Inferior parietal cortex (tissue), 1 donor: ENCODE results near the gene RERE.
"Not testable (repeated sequence)": the region's sequence is repeated elsewhere in the genome, so short reads cannot be mapped to it uniquely, and the experiment has no call there.

Source experiments
- DNase-seq: peaks from one replicate; pipeline ENCODE4 v3.0.0-alpha.2; 2016; ENCODE audit errors: extremely low spot score

Gene RERE

DNA sequence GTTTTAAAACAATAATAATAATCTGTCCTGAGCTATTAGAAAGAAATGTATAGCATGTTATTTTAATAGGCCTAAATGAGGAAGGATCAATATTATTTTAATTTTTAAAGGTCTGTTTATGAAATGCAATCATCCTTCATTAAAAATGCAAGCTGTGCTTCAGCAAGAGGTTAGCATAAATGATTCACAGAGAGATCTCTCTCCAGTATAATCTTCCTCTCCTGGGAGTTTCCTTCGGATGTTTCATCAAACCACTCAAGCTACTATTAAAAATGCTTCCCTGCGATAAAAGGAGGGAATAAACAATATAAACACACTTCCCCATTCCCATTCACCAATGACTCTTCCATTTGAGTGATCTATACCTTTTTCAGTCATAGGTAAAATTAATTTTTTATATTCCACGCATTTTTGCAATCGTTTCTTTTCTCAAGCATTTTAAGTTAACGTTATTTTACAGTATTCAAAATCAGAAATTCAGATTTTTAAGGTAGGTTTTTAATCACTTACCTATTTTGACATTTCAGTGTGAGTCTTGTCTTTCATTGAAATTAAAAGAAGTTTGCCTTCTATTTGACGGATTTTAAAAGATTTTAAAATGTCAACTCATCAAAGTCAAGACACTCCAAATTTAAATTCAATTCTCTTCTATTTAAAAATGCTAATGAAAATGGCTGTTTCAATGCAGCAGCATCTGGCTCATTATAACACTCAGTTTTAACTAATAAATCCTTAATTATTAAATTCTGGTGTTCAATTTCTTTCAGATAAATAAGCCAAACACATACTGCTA, 64.3 kb downstream of the RERE start:
- DNase-seq, result no peak

DNA sequence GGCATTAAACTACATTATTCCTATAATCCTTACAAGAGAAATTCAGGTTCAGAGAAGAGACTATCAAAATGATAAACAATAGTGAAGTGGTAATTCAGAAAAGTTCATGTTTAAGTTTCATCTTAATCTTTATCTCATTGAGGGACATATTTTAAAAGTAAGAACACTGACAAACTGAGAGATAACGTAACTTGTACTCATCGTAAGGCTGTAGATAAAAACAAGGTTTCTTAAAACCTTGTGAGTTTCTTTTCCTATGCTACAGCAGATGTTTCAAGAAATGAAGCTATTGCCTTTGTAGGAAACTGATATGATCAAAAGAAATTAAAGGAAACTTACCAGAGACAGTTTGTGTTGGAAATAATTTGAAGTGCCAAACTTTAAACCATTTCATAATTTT, 65.0 kb downstream of the RERE start:
- DNase-seq, result no peak

DNA sequence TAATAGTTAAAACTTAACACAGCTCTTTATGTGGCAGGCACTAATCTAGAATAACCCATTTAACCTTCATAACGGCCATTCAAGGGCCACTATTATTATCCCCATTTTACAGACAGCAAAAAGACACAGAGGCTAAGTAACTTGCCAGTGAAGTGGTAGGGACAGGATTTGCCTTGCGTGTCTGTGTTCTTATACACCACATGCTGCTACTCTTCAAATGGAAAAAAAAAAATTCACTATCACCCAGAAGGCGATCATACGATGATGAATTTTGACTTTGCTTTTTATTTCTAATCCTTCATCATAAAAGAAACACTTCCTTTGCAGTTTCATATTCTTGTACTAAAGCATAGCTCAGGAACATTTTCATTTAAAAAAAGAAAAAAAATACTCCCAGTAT, 65.5 kb downstream of the RERE start:
- DNase-seq, result no peak

DNA sequence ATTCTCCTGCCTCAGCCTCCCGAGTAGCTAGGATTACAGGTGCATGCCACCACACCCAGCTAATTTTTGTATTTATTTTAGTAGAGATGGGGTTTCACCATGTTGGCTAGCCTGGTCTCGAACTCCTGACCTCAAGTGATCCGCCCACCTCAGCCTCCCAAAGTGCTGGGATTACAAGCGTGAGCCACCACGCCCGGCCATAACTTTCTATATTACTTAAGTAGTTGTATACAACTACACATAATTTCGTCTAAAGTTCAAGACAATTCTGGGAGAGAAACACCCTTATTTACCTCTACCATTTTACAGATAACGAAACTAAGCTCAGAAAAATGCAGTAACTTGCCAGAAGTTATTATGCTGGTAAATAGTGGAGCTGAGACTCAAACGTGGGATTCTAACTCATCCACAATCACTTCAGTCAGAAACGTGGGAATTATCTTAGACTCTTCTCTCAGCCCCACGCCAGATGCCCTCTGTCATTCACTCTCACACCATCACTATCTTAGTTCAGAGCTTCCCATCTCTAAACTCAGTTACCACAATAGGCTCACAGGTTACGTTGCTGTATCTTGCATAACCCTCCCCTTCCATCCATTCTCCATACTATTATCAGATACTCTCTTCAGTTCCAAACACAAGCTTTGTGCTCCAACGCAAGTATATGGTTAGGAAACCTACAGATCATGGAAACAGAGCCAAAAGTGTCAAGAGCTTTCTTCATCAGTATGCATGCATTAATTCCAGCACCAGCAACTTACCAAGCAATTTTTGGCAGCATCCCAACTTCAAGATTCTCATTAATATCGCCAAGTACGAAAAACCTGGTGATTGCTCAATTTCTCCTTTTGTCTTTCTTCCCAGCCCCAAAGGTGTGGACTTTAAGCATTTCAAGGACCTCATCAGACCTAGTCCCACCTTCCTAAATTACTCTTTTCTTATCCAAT, 69.3 kb downstream of the RERE start:
- no peak for DNase-seq

DNA sequence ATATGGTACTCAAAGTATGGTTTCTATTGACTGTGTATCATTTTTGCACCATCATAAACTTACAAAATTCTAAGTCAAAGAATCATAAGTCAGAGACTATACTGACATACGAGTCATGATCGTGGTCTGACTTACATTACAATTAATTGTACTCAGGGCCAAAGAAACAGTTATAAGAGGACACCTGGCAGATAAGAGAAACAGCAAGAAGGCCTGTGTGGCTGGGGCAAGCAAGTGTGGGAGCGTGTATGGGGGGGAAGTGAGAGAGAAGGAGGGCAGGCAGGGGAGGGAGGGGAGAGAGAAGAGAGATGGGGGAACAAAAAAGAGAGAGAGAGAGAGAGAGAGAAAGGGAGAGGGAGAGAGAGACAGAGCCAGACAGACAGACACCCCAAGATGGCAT, 70.9 kb downstream of the RERE start:
- no peak for DNase-seq

DNA sequence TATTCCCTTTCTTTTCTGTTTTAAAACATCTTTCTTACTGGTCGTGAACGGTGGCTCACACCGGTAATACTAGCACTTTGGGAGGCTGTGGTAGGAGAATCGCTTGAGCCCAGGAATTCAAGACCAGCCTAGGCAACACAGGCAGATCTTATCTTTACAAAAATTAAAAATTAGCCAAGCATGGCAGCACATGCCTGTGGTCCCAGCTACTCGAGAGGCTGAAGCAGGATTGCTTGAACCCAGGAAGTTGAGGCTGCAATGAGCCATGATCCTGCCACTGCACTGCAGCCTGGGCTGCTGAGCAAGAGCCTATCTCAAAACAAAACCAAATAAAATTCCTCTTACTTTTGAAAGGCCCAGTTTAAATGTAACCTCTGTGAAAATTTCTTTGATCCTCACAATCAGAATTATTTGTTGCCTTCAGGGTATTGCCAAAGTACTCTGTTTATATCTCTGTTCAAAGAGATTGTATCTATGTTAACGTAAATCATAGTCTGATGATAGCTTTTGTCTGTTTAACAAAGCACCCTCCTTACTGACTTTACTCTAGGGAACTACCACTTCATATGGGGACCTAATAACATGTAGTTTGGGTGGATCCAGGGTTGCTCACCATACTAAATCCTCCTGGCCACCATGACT, 71.6 kb downstream of the RERE start:
- DNase-seq, result no peak

DNA sequence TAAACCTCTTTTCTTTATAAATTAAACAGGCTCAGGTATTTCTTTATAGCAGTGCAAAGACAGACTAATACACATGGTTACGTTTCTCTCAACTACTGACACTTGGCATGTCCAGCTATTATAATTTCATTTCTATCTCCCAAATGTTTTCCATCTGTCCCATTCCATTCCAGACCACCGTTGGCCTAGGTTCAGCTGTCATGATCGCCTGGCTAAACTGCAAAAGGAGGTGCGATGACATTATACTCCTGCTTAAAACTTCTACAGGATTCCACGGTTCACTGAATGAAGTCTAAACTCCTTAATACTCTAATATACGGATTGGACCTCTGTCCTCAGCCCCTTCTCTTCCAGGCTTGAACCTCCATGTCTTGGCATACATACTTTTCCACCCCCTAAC, 72.1 kb downstream of the RERE start:
- DNase-seq, result no peak

DNA sequence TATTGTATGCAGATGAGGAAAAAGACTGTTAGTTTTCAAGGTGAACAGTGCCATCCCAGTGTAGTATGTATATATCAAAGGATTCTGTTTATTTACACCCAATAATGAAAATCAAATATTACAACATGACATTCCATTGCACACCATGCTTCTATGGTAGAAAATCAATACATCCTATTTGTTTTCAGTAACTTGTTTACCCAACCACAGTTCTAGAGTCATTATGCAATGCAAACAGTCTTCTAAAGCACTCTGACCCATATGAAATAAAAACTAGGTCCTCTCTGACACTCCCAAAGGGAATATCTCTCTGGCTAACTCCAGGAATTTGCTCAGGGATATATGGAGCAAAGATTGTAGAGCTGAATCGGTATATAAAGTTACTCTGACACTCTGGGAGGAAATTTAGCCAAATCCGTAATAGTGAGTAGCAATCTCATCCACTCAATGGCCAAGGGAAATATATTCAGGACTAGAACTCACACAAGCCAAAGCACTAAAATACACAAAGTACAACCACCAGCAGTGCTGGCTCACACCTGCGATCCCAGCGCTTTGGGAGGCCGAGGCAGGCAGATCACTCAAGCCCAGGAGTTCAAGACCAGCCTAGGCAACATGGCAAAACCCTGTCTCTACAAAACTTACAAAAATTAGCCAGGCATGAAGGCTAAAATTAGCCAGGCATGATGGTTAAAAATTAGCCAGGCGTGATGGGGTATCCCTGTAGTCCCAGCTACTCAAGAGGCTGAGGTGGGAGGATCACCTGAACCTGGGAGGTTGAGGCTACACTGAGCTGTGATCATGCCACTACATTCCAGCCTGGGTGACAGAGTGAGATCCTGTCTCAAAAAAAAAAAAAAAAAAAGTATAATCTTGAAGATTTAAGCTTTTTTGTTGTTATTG, 75.2 kb downstream of the RERE start:
- no peak for DNase-seq

DNA sequence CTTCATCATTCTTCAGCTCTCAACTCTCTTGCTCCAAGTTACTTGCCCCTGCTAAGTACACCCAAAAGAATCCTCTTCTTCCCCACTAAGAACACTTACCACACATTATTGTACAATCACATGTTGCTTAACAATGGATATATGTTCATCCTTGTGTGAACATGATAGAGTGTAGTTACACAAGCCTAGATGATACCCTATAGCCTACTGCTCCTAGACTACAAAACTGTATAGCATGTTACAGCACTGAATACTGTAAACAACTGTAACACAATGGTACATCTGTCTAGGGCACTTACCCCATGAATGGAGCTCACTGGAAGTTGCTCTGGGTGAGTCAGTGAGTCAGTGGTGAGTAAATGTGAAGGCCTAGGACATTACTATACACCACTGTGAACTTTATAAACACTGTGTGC, 77.4 kb downstream of the RERE start:
- no peak for DNase-seq

DNA sequence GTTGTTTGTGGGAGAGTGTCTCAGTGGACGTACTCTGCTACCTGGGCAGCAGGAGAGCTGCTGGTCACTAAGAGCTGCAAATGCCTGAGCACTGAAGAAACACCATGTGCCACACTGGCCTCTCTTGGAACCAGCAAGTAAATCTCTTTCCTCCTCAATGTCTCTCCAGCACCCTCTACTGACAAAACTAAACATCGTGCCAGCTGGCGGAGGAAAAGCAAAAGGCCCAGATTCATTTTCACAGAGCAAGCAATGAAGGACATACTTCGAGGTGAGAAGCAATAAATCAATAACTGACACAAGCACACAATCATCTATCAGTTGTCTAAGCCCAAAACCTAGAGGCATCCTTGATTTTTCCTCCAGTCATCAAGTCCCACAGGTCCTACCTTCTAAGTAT, 78.1 kb downstream of the RERE start:
- no peak for DNase-seq

DNA sequence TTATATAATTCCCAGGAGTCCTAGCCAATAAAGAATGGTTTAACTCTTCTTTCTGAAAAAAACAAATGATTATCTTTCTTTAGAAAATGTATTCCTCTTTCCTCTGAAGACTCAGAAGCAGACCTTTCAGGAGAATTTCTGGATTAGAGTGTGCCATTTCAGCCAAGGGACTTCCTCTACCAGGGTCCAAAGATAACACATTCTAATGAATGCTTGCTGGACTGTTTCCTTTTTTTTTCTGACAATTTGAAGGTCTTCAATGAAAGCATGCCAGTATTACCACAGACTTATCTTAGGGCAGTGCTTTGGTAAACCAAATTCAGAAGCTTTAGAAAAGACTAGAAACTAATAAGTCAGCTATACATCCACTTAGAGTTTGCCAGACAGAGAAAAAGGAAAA, 80.5 kb downstream of the RERE start:
- DNase-seq, result no peak

DNA sequence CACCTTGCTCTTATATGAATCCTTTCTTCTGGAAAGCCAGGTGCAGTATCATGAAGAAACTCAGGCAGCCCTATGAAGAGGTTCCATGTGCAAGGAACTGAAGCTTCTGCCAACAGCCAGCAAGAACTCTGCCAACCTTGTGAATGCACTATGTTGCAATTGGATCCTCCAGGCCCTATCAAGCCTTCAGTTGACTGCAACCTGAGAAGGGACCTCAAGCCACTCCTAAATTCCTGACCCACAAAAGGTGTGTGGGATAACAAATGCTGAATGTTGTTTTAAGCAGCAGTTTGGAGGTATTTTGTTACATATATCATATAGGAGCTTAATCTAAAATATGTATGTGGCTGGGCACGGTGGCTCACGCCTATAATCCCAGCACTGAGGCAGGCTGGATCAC, 84.0 kb downstream of the RERE start:
- DNase-seq, result no peak

DNA sequence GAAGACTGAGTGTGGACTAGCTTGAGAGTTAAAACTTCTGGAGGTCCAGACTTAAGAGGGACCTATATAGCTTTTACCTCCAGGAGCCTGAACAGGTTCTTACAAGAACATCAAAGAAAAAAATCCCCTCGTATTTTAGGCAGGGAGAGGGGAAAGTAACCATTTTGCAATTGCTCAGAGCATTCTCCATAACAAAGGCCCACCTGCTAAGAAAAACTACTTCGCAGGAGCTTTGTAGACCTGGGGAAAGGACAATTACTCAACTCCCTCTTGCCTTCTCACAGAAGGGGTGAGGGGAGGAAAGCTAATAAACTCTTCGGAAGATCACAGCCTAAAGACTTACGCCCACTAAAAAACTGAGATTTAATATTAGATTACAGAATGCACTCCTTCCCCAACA, 86.3 kb downstream of the RERE start:
- DNase-seq, result no peak

DNA sequence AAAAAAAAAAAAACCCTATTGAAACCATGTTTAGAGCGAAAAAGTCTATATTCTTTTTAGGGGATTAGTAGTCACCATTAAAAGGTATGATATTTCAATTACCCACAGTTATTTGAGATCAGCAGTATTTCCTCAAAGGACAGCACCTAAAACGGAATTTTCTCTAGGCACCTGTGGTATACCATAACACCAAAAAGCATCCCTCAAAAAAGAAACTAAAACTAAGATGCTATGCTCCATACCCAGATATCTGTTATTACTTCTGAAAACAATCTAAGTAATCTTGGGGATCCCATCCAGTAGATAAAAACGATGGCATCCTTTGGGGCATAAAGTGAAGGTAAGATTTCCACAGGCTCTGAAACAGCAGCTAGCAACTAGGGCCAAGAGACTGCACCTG, 89.0 kb downstream of the RERE start:
- no peak for DNase-seq

DNA sequence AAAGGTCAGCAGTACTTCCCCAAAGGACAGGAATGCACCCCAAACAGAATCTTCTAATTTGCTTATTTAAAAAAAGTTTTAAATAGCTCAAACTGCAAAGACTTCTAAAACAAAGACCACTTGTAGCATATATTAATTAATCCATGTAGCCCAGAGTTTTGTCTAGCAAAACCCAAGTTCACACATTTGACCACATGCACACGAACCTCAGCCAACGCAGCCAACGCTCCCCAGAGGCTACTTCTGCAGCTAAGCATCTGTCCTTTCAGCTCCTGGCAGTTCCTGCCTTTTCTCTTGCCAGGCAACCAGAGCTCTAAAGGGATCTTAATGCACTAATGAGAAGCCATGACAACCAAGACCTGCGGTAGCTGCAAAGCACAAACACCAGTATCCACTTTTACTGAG, 89.6 kb downstream of the RERE start:
- no peak for DNase-seq

DNA sequence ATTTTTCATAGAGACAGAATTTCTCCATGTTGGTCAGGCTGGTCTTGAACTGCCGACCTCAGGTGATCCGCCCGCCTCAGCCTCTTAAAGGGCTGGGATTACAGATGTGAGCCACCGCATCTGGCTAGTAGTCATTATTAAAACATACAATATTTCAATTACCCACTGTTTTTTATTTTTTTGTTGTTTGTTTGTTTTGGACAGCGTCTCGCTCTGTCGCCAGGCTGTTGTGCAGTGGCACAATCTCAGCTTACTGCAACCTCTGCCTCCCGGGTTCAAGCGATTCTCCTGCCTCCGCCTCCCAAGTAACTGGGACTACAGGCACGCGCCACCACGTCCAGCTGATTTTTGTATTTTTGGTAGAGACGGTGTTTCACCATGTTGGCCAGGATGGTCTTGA, 90.1 kb downstream of the RERE start:
- DNase-seq, result not testable (repeated sequence)

DNA sequence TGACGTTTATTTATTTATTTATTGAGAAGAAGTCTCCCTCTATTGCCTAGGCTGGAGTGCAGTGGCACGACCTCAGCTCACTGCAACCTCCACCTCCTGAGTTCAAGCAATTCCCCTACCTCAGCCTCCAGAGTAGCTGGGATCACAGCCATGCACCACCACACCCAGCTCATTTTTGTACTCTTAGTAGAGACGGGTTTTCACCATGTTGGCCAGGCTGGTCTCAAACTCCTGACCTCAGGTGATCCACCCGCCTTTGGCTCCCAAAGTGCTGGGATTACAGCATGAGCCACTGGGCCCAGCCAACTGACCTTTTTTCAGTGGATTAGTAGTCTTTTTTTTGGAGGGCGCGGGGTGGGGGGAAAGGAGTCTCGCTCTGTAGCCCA, 90.6 kb downstream of the RERE start:
- not testable (repeated sequence) for DNase-seq

DNA sequence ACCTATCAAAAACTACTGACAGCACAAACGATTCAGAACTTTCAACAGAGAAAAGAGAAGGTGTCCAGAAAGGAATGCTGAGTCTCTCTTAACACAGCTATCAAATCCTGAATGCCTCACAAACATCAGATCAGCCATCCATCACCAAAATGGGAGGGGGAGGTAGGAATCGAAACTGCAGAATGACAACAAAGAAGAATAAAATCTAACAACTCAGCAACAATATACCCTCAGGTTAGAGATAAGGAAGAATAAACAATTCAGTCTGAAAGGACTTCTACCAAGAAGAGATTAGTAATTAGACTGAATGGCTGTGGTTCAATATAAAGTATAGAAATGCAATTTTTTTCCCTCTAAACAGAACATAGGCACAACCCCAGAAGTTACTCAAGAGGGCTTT, 94.4 kb downstream of the RERE start:
- DNase-seq, result no peak

DNA sequence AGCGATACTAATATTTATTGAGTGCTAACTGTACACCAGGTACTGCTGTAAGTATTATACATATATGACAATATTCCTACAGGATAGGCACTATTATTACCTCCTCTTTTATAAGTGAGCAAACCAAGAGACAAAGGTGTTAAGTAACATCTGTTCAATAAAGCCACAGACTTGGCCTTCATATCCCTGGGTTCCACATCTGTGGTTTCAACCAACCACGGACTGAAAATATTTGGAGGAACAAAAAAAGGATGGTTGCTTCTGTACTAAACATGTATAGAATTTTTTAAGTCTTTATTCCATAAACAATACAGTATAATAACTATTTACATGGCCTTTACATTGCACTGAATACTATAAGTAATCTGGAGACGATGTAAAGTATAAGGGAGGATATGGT, 95.1 kb downstream of the RERE start:
- no peak for DNase-seq

DNA sequence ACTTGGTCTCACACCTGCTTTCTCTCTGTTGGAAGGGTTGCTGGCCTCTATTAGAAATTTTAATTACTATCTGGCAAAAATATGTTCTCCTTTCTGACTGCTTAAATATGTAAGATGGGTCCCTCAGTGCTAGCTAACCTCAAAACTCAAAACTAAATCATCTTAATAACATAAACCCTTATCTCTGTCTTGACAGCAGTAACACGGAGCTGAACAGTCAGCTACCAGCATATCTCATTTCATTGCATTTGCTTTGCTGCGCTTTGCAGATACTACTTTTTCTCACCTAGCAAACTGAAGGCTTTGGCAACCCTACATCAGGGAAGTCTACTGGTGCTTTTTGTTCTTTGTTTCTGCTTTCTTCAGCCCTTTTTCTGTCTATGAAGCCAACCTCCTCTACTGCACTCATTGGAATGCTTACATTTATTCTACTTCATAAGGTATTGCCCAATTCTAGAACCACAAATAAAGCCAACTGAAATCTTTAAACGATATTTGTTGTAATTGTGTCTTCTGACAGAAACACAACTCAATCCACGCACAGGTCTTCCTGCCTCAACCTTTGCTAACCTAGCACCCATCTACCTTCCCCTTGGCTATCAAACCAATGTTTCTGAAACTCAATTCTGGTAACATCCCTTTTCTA, 95.6 kb downstream of the RERE start:
- DNase-seq, result no peak

DNA sequence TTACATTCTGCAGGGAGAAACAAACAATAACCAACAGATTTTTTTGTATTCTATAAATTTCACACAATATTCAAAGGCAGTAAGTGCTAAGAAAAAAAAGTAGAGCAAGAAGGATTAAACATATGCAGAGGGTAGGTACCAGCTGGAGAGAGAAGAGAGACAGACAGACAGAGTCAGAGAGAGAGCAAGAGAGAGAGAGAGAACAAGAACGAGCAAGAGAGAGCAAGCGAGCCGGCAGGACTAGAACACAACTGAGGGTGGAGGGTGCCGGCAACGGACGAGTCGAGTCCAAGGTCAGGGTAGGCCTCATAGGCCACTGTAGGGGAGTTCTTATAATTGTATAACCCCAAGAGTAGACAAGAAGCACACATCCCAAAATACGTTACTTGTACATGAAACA, 97.1 kb downstream of the RERE start:
- DNase-seq, result no peak
